GM21515 (cell line): ENCODE results near the gene TIPIN.
"Not testable (repeated sequence)": the region's sequence is repeated elsewhere in the genome, so short reads cannot be mapped to it uniquely, and the experiment has no call there.

Experiments
- ATAC-seq: cut with Tn5 transposase; IDR thresholded peaks from one replicate; pipeline ENCODE4 v1.9.1; 2021; ENCODE audit not compliant: unreplicated experiment

TIPIN gene

GRCh38 chr15:66386204-66387123 is 30.0 kb upstream of the TIPIN start, which contains the start of gene MAP2K1:
TSS of gene MAP2K1 (plus strand) at chr15:66386912. CDS start at chr15:66387348, 436 bp downstream.
- peak; percentile 80 for ATAC-seq

GRCh38 chr15:66381376-66381775 is 24.9 kb upstream of the TIPIN start:
- not testable (repeated sequence) for ATAC-seq

DNA sequence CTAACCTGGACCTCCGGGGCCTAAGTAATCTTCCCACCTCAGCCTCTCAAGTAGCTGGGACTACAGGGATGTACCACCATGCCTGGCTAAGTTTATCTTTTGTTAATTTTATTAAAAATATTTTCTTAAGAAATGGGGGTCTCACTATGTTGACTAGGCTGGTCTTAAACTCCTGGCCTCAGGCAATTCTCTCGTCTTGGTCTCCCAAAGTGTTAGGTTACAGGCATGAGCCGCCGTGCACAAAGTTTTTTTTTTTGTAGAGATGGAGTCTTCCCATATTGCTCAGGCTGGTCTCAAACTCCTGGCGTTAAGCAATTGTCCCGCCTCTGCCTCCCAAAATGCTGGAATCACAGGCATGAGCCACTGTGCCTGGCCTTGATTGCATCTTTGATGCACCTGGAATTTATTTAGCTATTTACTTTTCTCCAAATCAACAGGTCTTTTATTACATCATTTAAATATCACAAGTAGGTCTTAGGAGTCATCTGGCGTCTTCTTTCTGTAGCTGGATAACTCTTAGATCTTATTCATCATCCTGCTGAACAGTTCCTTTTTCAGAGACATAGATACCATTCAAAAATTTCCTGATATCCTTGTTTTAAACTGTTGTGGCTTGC is 22.4 kb upstream of the TIPIN start:
- no peak for ATAC-seq

GRCh38 chr15:66374179-66374578 is 17.7 kb upstream of the TIPIN start:
- no peak for ATAC-seq

DNA sequence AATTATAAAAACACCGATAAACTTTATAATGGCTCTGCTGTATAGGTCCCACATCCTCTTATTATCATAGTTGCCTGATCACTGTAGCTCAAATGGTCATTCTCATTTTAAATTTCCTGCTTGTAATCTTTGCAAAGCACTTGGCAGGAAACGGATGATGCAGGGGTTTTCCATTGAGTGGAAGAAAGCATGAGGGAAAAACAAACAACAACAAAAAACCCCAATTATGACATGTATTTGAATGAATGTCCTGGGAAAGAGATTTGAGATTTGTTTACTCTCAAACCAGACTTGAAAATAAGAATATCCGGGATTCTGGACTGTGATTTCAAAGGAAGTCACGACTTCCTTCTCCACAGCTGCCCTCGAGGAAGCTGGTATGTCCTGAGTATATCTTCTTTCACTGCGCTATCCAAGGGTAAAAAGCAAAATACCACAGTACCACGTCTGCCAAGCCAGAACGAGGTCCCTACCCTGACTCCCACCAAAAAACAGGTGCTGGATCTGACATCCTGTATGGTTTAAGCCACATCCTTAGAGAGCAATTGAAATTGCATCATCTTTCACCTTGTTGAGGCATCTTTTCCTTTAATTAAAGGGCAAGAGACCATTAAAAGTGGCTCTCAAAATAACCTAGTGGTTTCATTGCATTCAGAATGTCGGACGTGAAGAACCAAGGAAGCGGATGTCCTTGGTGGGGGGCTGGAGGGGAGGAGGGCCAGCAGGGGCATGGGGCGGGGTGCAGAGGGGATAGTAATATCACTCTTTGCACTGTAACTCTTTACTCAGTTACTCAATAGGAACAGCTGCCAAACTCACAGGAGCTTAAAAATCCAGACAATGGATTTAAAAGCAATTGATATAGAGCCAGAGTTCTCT is 13.5 kb upstream of the TIPIN start:
- ATAC-seq = no peak

GRCh38 chr15:66364944-66365528 is 8.6 kb upstream of the TIPIN start:
- no peak for ATAC-seq

- no peak for ATAC-seq
These were observed 6.3 kb upstream of the TIPIN start for GRCh38 chr15:66362776-66363175.

DNA sequence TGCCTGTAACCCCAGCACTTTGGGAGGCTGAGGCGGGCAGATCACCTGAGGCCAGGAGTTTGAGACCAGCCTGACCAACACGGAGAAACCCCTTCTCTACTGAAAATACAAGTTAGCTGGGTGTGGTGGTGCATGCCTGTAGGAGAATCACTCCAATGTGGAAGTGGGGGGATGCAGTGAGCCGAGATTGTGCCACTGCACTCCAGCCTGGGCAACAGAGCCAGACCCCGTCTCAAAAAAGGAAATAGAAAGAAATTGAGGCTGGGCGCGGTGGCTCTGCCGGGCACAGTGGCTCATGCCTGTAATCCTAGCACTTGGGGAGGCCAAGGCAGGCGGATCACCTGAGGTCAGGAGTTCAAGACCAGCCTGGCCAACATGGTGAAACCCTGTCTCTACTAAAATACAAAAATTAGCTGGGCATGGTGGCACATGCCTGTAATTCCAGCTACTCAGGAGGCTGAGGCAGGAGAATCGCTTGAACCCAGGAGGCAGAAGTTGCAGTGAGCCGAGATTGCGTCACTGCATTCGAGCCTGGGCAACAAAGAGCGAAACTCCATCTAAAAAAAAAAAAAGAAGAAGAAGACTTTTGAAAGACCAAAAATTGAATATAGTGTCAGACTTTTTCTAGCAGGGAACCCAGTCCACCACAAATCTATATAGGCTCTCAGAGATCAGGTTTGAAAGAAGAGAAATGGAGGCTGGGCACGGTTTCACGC is 5.4 kb upstream of the TIPIN start:
- not testable (repeated sequence) for ATAC-seq

DNA sequence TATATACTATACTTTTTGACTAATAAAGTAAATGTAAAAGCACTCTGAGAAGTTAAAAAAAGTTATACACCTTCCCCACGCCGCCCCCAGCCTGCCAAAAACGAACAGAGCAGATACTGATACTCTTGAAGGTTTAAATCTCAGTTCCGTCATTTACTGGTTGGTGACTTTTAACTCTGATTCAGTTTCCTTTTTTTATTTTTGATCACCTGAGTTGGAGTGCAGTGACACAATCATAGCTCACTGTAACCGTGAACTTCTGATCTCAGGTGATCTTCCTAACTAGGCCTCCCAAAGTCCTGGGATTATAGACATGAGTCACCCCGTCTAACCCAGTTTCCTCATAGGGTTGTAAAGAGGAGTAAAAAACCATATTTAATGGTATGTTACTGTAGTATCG is 3.3 kb upstream of the TIPIN start:
- no peak for ATAC-seq

DNA sequence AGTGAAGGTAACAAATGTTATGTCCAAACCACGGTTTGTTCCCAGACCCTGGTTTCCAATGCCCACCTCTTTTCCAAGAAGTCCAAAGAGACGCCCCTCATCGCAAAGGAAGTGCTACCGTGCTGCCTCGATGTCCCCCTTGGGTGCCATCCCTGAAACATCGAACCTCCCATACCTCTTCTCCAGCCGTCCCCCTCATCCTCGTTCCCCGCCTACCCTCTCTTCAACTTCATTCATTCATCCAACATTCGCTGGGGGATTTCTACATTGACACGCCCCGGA is 467 bp downstream of the TIPIN start:
- ATAC-seq = no peak

GRCh38 chr15:66348530-66348929 is 8.0 kb downstream of the TIPIN start:
- ATAC-seq = not testable (repeated sequence)

DNA sequence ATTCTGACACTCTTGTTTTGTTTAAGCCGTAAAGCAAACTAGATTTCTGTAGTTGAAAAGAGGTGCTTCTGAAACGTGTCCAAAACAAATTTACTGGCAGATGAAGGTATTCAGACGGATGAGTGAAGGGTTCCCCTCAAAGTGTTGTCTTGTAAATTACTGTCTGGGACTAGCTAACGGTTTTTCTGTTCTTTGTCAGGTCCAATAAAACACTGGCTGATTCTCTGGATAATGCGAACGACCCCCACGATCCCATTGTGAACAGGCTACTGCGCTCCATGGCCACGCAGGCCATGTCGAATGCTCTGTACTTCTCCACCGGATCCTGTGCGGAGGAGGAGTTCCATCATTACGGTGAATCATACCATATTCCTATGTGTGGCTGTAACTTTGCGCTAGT is 27.7 kb downstream of the TIPIN start:
- ATAC-seq = no peak

- no peak for ATAC-seq
These were observed 28.7 kb downstream of the TIPIN start for GRCh38 chr15:66327736-66328135.

- no peak for ATAC-seq
These were observed 30.4 kb downstream of the TIPIN start for GRCh38 chr15:66326051-66326450.

GRCh38 chr15:66323312-66323928 is 33.1 kb downstream of the TIPIN start:
- no peak for ATAC-seq

DNA sequence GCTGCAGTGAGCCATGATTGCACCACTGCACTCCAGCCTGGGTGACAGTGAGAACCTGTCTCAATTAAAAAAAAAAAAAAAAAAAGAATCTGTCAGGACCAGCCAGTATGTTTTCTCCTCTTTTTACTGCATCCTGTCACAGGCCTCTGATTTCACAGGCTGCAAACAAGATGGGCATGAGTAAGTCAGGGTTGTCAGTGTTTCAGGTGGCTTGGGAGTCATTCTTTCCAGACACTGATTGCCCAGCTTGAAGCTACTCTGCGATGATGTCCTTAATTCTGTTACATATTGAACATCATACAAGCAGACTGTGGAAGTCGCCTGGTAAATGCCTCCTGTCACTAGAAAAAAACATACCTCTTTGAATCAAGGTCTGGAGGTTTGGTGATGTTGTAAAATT is 44.3 kb downstream of the TIPIN start:
- ATAC-seq = no peak

- no peak for ATAC-seq
These were observed 45.7 kb downstream of the TIPIN start for GRCh38 chr15:66310786-66311185.

- no peak for ATAC-seq
These were observed 46.7 kb downstream of the TIPIN start for GRCh38 chr15:66309828-66310227.

DNA sequence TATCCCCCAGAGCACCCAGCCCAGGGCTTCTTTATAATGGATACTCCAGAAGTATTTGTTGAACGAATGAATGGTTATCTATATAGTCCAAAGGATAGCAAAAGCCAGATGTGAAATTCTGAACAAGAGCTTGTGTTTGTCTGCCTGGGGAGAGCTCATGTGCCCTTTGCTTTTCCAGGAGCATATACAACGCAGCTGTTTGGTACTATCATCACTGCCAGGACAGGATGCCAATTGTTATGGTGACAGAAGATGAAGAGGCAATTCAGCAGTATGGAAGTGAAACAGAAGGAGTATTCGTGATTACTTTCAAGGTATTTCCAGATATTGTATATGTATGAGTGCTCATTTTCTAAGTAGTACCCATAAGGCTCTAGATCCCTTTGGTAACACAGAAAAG is 48.0 kb downstream of the TIPIN start:
- no peak for ATAC-seq

GRCh38 chr15:66306381-66306780 is 50.1 kb downstream of the TIPIN start:
- no peak for ATAC-seq
